Tibial nerve (tissue), 4 donors: Measurements from ENCODE around the gene ASCL4. TPM values are rescaled to one million over a fixed set of nuclear protein-coding genes. Genes with fewer than 3 reads are reported as not detected.

Experiments
- DNase-seq, 2 donors: peaks; one replicate each; pipeline ENCODE4 v3.0.0-alpha.2; 2019; ENCODE audit warnings: low spot score in 2 of 2
- H3K27ac ChIP-seq, 4 donors: fragments of 200-600 bp; sonication (generic) in 3 of 4; one replicate each; pipeline ENCODE4 v1.5.1; 2017 to 2019; ENCODE audit warnings: mild to moderate bottlenecking in 1 of 4
- H3K27me3 ChIP-seq, 2 donors: fragments of 200-600 bp; sonication (generic) in 1 of 2; one replicate each; pipeline versions ENCODE4 v1.5.1 to v1.6.0; 2017 to 2019
- H3K36me3 ChIP-seq, 3 donors: fragments of 200-600 bp; sonication (generic); one replicate each; pipeline ENCODE4 v1.5.1; 2018 to 2019
- H3K4me1 ChIP-seq, 4 donors: fragments of 200-600 bp; sonication (generic) in 3 of 4; one replicate each; pipeline ENCODE4 v1.5.1; 2017 to 2019
- H3K4me3 ChIP-seq, 4 donors: fragments of 200-600 bp; sonication (generic) in 3 of 4; one replicate each; pipeline ENCODE4 v1.5.1; 2017 to 2019; ENCODE audit warnings: mild to moderate bottlenecking in 1 of 4, moderate library complexity in 1 of 4
- H3K9me3 ChIP-seq, 4 donors: fragments of 200-600 bp; sonication (generic) in 3 of 4; one replicate each; pipeline ENCODE4 v1.5.1; 2017 to 2019
- EP300 ChIP-seq, 2 donors: sonication (generic); formaldehyde crosslinking; IDR thresholded peaks; one replicate each; pipeline ENCODE4 v1.6.1; 2017; ENCODE audit warnings: antibody characterized with exemption in 2 of 2, mild to moderate bottlenecking in 1 of 2
- POLR2A ChIP-seq, 2 donors: fragments of 450-650 bp; IDR thresholded peaks; one replicate each; pipeline ENCODE4 v1.6.1; 2017; ENCODE audit warnings: antibody characterized with exemption in 2 of 2, mild to moderate bottlenecking in 2 of 2, moderate library complexity in 2 of 2
- WGBS, 2 donors: methylation state at CpG; one replicate each; pipeline ENCODE4 v1.1.5; 2018; 5-methylcytosine and 5-hydroxymethylcytosine counted together
- total RNA-seq, 4 donors: library from RNA; depleted of rRNA; stranded (reverse); fragments of >200 nt; gene quantifications; one replicate each; pipeline ENCODE4 v1.1.0, GENCODE V29; 2016
- TF ChIP-seq, protein P1 (sequence below), 5 experiments: fragments of 200-600 bp in 3 of 5; fragments of 450-650 bp in 2 of 5; sonication (generic) in 3 of 5; IDR thresholded peaks; one replicate each; pipeline ENCODE4 v1.5.1; 2016 to 2019; ENCODE audit warnings: antibody characterized with exemption in 5 of 5, mild to moderate bottlenecking in 3 of 5, moderate library complexity in 2 of 5

ASCL4 gene
- total RNA-seq, 4 donors from 2014 or later, result 0.22 to 0.39 TPM; not detected in 2

DNA sequence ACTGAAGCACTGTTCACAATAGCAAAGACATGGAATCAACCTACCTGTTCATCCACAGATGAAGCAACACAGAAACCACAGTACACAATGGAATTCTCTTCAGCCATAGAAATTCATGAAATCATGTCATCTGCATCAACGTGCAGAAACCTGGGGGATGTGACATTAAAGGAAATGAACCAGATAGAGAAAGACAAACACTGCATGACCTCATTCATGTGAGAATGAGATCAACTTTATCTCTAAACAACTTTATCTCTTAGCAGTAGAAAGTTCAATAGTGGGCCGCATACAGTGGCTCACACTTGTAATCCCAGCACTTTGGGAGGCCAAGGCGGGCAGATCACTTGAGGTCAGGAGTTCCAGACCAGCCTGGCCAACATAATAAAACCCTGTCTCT is 19.9 kb downstream of the ASCL4 start:
- 78 to 79% methylated on average over 3 of the region's 3 CpGs for WGBS, 2 donors
- Histone ChIP-seq H3K27me3 (no peaks in the 10 kb centered on the region), H3K9me3 (no peaks in the 10 kb centered on the region), H3K4me1 (no peaks in the 10 kb centered on the region), H3K4me3 (no peak overlapping the region), H3K36me3 (no peaks in the 10 kb centered on the region), H3K27ac (no peak overlapping the region)
- no peak for DNase-seq
- TF ChIP-seq, protein P1, sequence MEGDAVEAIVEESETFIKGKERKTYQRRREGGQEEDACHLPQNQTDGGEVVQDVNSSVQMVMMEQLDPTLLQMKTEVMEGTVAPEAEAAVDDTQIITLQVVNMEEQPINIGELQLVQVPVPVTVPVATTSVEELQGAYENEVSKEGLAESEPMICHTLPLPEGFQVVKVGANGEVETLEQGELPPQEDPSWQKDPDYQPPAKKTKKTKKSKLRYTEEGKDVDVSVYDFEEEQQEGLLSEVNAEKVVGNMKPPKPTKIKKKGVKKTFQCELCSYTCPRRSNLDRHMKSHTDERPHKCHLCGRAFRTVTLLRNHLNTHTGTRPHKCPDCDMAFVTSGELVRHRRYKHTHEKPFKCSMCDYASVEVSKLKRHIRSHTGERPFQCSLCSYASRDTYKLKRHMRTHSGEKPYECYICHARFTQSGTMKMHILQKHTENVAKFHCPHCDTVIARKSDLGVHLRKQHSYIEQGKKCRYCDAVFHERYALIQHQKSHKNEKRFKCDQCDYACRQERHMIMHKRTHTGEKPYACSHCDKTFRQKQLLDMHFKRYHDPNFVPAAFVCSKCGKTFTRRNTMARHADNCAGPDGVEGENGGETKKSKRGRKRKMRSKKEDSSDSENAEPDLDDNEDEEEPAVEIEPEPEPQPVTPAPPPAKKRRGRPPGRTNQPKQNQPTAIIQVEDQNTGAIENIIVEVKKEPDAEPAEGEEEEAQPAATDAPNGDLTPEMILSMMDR (IDR thresholded peaks at IDR 0.05), result no peak
- TF ChIP-seq POLR2A (IDR thresholded peaks at IDR 0.05) (no peak), EP300 (IDR thresholded peaks at IDR 0.05) (no peak)

DNA sequence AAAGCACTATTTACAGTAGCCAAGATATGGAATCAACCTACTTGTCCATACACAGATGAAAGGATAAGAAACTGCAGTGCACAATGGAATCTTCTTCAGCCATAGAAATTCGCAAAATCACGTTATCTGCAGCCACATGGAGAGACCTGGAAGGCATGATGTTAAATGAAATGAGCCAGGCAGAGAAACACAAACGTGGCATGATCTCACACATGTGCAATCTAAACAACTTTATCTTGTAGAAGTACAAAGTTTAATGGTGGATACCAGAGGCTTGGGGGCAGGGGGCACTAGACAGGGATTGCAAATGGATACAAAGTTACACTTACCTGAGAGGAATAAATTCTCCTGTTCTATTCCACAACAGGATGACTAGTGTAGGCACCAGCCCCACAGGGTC is 24.1 kb downstream of the ASCL4 start:
- Histone ChIP-seq H3K4me3 (no peak overlapping the region), H3K9me3 (no peaks in the 10 kb centered on the region), H3K27ac (no peak overlapping the region), H3K36me3 (no peaks in the 10 kb centered on the region), H3K4me1 (no peaks in the 10 kb centered on the region), H3K27me3 (no peaks in the 10 kb centered on the region)
- DNase-seq, result no peak
- 71 to 78% methylated on average over 3 of the region's 3 CpGs for WGBS, 2 donors
- TF ChIP-seq, protein P1 (IDR thresholded peaks at IDR 0.05), result no peak
- TF ChIP-seq EP300 (IDR thresholded peaks at IDR 0.05) (no peak), POLR2A (IDR thresholded peaks at IDR 0.05) (no peak)

DNA sequence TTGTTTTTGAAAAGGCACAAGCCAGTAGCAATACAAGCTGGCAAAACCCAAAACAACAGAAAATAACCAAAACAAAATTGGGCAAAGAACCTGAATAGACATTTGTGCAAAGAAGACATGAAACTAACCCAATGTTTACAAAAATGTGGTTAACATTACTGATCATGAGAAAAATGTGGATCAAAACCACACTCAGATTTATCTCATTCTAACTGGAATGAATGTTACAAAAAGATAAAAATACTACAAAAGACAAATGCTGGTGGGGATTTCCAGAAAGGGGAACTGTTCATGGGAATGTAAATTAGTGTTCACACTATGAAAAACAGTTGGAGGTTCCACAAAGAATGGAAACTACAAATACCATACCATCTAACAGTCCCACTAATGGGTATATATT is 26.6 kb downstream of the ASCL4 start:
- no peak for TF ChIP-seq POLR2A (IDR thresholded peaks at IDR 0.05)
- Histone ChIP-seq H3K27ac (no peak overlapping the region), H3K36me3 (no peaks in the 10 kb centered on the region), H3K4me3 (no peak overlapping the region), H3K4me1 (no peaks in the 10 kb centered on the region), H3K9me3 (no peaks in the 10 kb centered on the region), H3K27me3 (no peaks in the 10 kb centered on the region)
- DNase-seq, result no peak

DNA sequence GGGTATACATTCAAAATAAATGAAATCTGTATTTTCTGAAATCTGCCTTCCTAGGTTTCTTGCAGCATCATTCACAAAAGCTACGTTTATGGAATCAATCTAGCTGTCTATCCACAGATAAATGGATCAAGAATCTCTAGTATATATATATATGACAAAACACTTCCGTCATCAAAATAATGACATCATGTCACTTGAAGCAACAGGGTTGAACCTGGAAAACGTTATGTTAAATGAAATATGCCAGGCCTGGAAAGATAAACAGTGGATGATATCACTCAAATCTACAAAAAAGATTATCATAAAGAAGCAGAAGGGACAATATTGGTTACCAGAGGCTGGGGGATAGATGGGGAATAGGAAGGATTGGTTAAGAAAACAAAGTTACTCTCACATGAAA is 28.6 kb downstream of the ASCL4 start:
- no peaks in the 10 kb centered on the region for H3K4me1 ChIP-seq
- H3K9me3 ChIP-seq, result no peaks in the 10 kb centered on the region
- no peak overlapping the region for H3K4me3 ChIP-seq
- TF ChIP-seq POLR2A (IDR thresholded peaks at IDR 0.05) (no peak), EP300 (IDR thresholded peaks at IDR 0.05) (no peak)
- TF ChIP-seq, protein P1 (IDR thresholded peaks at IDR 0.05), result no peak
- no peak overlapping the region for H3K27ac ChIP-seq
- no peaks in the 10 kb centered on the region for H3K36me3 ChIP-seq
- DNase-seq, result no peak
- 39 to 59% methylated on average over 3 of the region's 3 CpGs for WGBS, 2 donors
- H3K27me3 ChIP-seq, result no peaks in the 10 kb centered on the region

DNA sequence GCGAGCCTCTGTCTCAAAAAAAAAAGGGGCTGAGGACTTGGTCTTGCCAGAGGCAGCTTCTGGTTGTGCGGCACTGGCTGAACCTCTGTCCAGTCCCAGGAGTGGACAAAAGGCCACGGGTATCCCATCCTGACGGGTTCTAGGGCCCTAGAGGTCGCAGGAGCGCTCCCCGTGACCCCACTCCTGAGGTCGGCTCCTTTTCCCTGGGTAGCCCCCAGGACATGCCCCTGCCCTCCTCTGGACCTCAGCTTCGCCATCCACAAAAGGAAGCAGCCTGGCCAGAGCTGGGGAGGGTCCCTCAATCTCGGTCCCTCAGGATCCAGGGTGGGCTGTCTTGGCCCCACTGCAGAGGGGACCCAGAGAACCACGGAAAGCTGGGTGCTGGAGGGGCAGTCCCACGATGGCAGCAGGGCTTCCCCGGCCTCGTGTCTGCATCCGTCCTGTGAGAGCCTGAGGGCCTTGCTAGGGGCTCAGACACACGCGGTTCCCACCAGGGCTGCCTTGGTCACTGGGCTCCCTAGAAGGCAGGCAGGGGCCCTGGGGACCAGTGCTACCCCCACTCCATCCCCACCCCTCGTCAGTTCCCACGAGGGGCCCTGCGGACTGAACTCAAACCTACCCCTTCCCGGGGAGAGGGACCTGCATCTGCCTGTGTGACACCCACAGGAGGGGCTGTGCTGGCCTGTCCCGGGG is 31.1 kb downstream of the ASCL4 start:
- no peak for DNase-seq
- Histone ChIP-seq H3K9me3 (no peaks in the 10 kb centered on the region), H3K27me3 (no peaks in the 10 kb centered on the region), H3K27ac (no peak overlapping the region), H3K4me1 (no peaks in the 10 kb centered on the region), H3K4me3 (no peak overlapping the region), H3K36me3 (no peaks in the 10 kb centered on the region)
- TF ChIP-seq EP300 (IDR thresholded peaks at IDR 0.05) (no peak), POLR2A (IDR thresholded peaks at IDR 0.05) (no peak)
- TF ChIP-seq, protein P1 (IDR thresholded peaks at IDR 0.05), result no peak
- WGBS, 2 donors, result 72 to 75% methylated on average over 18 to 22 of the region's 22 CpGs
